Common myeloid progenitor, CD34-positive (primary cell): ENCODE measurements around the gene PRDM16.

Experiments used
- CTCF ChIA-PET: fragments of 350-600 bp; sonication (Branson Sonifier 250); formaldehyde crosslinking; loops from one replicate; lab custom pipeline; 2021; ENCODE audit warnings: antibody characterized with exemption; lab: Charles Lee
- POLR2A ChIA-PET: fragments of 350-600 bp; sonication (Branson Sonifier 250); formaldehyde crosslinking; loops from one replicate; lab custom pipeline; 2021; ENCODE audit warnings: antibody characterized with exemption; lab: Charles Lee
- DNase-seq, 3 donors: peaks; one replicate each; pipeline versions ENCODE4 v3.0.0 to v3.0.0-alpha.2; 2013
- H3K27ac ChIP-seq, 2 experiments: 1 replicate in 1 of 2; 2 replicates in 1 of 2; pipeline ENCODE4 v1.7.0; 2013; ENCODE audit warnings: inconsistent platforms in 2 of 2, low read length in 2 of 2, mild to moderate bottlenecking in 2 of 2, low read depth in 1 of 2, moderate library complexity in 1 of 2; ENCODE audit not compliant: severe bottlenecking in 2 of 2, insufficient read depth in 1 of 2, poor library complexity in 1 of 2
- H3K27me3 ChIP-seq, 5 experiments: replicated peaks in 2 of 5; 1 replicate in 3 of 5; 2 replicates in 2 of 5; pipeline versions ENCODE4 v1.6.1 to v1.7.0; 2013; ENCODE audit warnings: low read length in 4 of 5, mild to moderate bottlenecking in 2 of 5, moderate library complexity in 2 of 5, inconsistent platforms in 1 of 5; ENCODE audit not compliant: insufficient read depth in 5 of 5, control insufficient read depth in 4 of 5
- H3K36me3 ChIP-seq, 4 experiments: 1 replicate in 2 of 4; 2 replicates in 2 of 4; pipeline versions ENCODE4 v1.6.1 to v1.7.0; 2013; ENCODE audit warnings: low read length in 3 of 4, control low read depth in 1 of 4, mild to moderate bottlenecking in 1 of 4; ENCODE audit not compliant: control insufficient read depth in 4 of 4, insufficient read depth in 4 of 4
- H3K4me1 ChIP-seq, 4 experiments: 1 replicate in 3 of 4; 2 replicates in 1 of 4; pipeline versions ENCODE4 v1.6.1 to v1.7.1; 2013; ENCODE audit warnings: low read length in 3 of 4, mild to moderate bottlenecking in 3 of 4, control low read depth in 1 of 4, inconsistent platforms in 1 of 4, moderate library complexity in 1 of 4; ENCODE audit not compliant: control insufficient read depth in 4 of 4, insufficient read depth in 4 of 4; ENCODE audit errors: control extremely low read depth in 1 of 4
- H3K4me3 ChIP-seq, 7 experiments: 1 replicate in 4 of 7; 2 replicates in 3 of 7; pipeline versions ENCODE4 v1.5.1 to v1.7.0; 2013; ENCODE audit warnings: mild to moderate bottlenecking in 7 of 7, low read length in 6 of 7, moderate library complexity in 6 of 7, inconsistent platforms in 2 of 7, low read depth in 2 of 7, control low read depth in 1 of 7; ENCODE audit not compliant: insufficient read depth in 4 of 7, control insufficient read depth in 1 of 7; ENCODE audit errors: extremely low read depth in 1 of 7
- H3K9me3 ChIP-seq, 5 experiments: 1 replicate in 4 of 5; 2 replicates in 1 of 5; pipeline versions ENCODE4 v1.6.1 to v1.7.1; 2013; ENCODE audit warnings: low read length in 4 of 5, mild to moderate bottlenecking in 2 of 5, inconsistent platforms in 1 of 5, low read depth in 1 of 5, moderate library complexity in 1 of 5; ENCODE audit not compliant: control insufficient read depth in 4 of 5, insufficient read depth in 2 of 5; ENCODE audit errors: control extremely low read depth in 1 of 5
- WGBS: methylation state at CpG from one replicate; pipeline ENCODE4 v1.1.5; 2013; ENCODE audit not compliant: insufficient coverage; 5-methylcytosine and 5-hydroxymethylcytosine counted together

PRDM16 gene

DNA sequence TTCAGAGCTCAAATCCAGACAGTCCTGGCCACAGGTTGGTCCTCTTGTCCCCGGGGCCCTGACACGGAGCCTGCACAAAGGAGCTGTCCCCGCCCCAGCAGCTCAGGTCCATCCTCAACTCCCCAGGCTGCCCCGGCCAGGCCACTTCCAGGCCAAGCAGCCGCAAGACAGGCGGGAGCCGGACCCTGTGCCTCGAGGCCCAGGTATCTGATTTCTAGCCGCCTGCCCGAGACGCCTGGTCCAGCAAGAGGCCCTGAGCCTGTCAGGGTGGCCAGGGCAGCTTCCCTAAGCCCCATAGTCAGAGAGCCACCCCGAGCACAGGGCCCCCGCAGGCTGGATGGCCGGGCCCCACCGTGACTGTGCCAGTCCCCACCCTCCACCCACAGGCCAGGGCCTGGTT, 165.3 kb downstream of the PRDM16 start:
- H3K4me1 ChIP-seq: peaks cover 0 to 4% (median 0%) of the 10 kb centered on the region in 4 experiments
- H3K27me3 ChIP-seq: no peaks in the 10 kb centered on the region
- 94% methylated on average over 12 of the region's 15 CpGs for WGBS

DNA sequence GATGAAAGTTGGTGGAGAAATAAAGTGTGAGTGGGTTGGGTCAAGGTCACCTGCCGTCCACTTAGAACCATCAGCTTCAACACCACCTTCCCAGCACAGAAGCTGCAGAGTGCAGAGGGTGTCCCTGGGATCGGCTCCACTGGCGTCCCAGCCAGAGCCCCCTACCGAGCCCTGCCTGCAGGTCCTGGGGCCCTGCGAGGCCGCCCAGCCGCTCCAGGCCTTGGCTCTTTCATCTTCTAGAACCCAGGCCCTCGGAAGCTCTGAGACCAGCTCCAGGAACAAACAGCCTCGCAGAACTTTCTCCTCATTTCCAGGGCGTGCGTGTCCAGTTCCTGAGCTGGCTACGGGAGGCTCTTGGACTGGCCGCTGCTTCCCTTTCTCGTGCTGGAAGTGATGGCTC, 166.0 kb downstream of the PRDM16 start:
- ChIA-PET POLR2A (no interaction called here), CTCF (interaction anchor here (0.9 kb wide), 1 partner anchor 154 kb away, joined by 3 read pairs; no protein-coding TSS in a partner anchor)
- no peak overlapping the region for H3K27ac ChIP-seq
- WGBS: 98% methylated on average over 13 of the region's 14 CpGs
- no peak for DNase-seq
- no peaks in the 10 kb centered on the region for H3K27me3 ChIP-seq
- H3K9me3 ChIP-seq: peaks cover 0 to 5% (median 0%) of the 10 kb centered on the region in 5 experiments
- no peaks in the 10 kb centered on the region for H3K36me3 ChIP-seq
- H3K4me3 ChIP-seq: no peak overlapping the region
- peaks cover 0 to 4% (median 0%) of the 10 kb centered on the region in 4 experiments for H3K4me1 ChIP-seq

More for the DNA sequence above, 165.3 kb downstream of the PRDM16 start:
- Histone ChIP-seq H3K27ac (no peak overlapping the region), H3K9me3 (peaks cover 0 to 5% (median 0%) of the 10 kb centered on the region in 5 experiments), H3K36me3 (no peaks in the 10 kb centered on the region), H3K4me3 (no peak overlapping the region)
- DNase-seq: no peak
- ChIA-PET CTCF (no interaction called here), POLR2A (no interaction called here)

DNA sequence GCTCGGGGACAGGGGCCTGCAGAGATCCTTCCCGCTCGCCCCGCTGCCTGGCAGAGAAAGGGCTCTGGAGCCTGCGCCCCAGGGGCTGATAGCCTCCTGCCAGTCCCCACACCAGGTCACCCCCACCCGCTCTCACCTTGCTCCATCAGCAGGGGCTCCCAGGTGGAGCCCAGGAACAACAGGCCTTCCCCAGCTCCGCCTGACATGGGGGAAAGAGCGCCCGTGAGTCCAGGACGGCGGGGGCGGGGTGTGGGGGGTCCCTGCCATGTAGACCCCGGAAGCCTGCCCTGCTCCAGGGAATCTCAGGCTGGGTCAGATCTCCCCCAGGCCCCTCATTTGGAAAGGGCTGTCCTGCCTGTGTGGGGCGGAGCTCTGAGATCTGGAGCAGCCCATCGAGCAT, 166.5 kb downstream of the PRDM16 start:
- Histone ChIP-seq H3K4me3 (no peak overlapping the region), H3K27me3 (no peaks in the 10 kb centered on the region), H3K9me3 (peaks cover 0 to 5% (median 0%) of the 10 kb centered on the region in 5 experiments), H3K27ac (no peak overlapping the region), H3K36me3 (no peaks in the 10 kb centered on the region), H3K4me1 (peaks cover 0 to 4% (median 0%) of the 10 kb centered on the region in 4 experiments)
- ChIA-PET CTCF (interaction anchor here (0.9 kb wide), 1 partner anchor 155 kb away, joined by 3 read pairs; no protein-coding TSS in a partner anchor), POLR2A (no interaction called here)
- DNase-seq: no peak
- 100% methylated on average over 12 of the region's 15 CpGs for WGBS

DNA sequence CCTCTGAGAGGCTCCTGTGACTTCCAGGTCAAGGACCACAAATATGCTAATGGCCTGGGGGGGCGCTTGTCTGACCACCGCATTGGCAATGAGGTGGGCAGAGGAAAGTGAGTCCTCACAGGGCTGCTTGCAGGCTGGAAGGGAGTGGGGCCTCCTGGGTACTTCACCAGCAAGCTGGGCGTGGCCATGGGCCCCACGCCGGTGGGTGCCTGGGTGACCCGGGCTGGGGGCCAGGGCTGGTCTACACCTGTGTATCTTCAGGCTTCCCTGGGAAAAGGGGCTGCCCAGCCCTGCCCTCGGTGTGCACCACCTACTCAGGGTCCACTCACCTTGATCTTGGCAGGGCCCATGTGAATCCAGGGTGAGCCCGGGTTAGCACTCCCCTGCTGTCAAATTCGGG, 167.4 kb downstream of the PRDM16 start:
- no peak for DNase-seq
- Histone ChIP-seq H3K27ac (no peak overlapping the region), H3K4me1 (peaks cover 0 to 4% (median 0%) of the 10 kb centered on the region in 4 experiments), H3K4me3 (no peak overlapping the region), H3K27me3 (no peaks in the 10 kb centered on the region), H3K9me3 (peaks cover 0 to 5% (median 0%) of the 10 kb centered on the region in 5 experiments), H3K36me3 (no peaks in the 10 kb centered on the region)
- WGBS: 94% methylated on average over 9 of the region's 9 CpGs
- CTCF ChIA-PET: interaction anchor here (1.4 kb wide), 1 partner anchor 45 kb away, joined by 3 read pairs; no protein-coding TSS in a partner anchor
- POLR2A ChIA-PET: no interaction called here

DNA sequence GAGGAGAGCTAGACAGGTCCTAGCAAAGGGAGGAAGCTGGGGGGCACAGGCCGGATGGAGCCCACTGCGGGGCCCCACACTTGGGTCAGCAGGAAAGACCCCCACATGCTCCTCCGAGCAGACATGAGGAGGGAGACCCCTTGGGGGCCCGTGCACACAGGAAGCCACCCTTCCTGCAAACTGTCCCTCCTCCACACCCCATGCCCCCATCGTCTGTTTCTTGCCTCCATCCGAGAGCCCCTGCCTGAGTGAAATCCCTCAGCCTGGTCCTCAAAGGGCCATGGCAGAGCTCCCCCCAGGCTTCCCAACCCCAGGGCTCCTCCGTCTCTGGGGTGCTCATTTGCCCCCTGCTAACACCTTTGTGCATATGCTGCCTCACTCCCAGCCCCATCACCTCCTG, 168.0 kb downstream of the PRDM16 start:
- Histone ChIP-seq H3K9me3 (peaks cover 0 to 5% (median 0%) of the 10 kb centered on the region in 5 experiments), H3K27ac (no peak overlapping the region), H3K4me3 (no peak overlapping the region), H3K36me3 (no peaks in the 10 kb centered on the region), H3K27me3 (no peaks in the 10 kb centered on the region), H3K4me1 (peaks cover 0 to 4% (median 0%) of the 10 kb centered on the region in 4 experiments)
- CTCF ChIA-PET: interaction anchor here (1.4 kb wide), 1 partner anchor 44 kb away, joined by 3 read pairs; no protein-coding TSS in a partner anchor
- DNase-seq: no peak
- POLR2A ChIA-PET: no interaction called here
- WGBS: 89% methylated on average over 5 of the region's 7 CpGs

DNA sequence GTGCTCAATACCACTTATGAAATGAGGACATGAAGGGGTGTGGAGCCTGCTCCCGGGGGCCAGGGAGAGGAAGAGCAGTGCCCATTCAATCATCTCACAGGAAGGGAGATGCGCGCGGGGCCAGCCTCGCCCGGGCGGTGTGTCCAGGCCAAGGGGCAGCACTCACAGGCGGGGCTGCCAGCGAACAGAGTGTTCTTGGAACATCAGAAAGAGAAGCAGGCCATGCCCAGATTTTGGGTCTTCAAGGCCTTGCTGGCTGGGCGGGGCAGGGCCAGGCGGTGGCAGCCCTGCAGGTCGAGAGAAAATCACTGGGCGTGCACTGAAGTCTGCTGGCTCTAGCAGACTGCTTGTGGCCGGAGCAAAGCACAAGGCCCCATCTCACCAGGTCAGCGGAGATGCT, 168.6 kb downstream of the PRDM16 start:
- WGBS: 98% methylated on average over 13 of the region's 15 CpGs
- H3K4me1 ChIP-seq: peaks cover 0 to 4% (median 0%) of the 10 kb centered on the region in 4 experiments
- H3K9me3 ChIP-seq: peaks cover 0 to 5% (median 0%) of the 10 kb centered on the region in 5 experiments
- H3K27me3 ChIP-seq: no peaks in the 10 kb centered on the region
- DNase-seq: no peak
- H3K27ac ChIP-seq: no peak overlapping the region
- H3K36me3 ChIP-seq: no peaks in the 10 kb centered on the region
- ChIA-PET POLR2A (no interaction called here), CTCF (interaction anchor here (1.1 to 1.4 kb wide), 2 partner anchors 14 to 44 kb away, joined by 3 read pairs; no protein-coding TSS in a partner anchor)
- H3K4me3 ChIP-seq: no peak overlapping the region

DNA sequence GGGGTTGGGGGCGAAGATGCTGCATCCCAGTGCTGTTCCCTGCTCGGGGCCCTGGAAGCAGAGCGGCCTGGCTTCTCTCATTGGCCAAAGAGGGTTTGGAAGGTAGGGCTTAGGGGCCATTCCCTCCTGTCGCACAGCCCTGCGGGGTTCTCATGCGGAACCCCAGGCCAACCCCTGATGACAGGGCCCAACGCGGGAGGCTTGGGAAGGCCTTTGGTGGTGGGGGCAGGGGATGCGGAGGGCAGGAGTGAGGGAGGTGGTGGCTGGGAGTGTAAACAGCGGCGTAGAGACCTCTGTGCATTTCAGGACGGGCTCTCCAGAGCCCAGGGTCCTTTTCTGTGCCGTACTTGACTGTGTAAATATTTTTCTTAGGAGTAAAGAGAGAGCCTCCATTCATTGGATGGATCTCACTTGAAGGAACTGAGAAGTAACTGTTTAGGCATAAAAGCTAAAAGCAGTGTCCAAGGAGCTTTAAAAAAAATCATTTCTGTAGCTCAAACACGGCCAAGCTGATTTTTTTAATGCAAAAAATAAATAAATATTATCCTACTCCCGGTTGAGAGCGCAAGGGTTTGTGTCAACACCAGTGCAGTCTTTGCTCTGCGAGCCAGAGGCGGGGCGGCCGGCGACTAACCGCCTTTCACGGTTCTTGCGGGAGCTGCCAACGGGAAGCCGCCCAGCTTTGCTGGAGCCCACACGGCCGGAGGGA, 169.1 kb downstream of the PRDM16 start:
- Histone ChIP-seq H3K27me3 (no peaks in the 10 kb centered on the region), H3K4me1 (peaks cover 0 to 4% (median 0%) of the 10 kb centered on the region in 4 experiments), H3K27ac (no peak overlapping the region), H3K4me3 (no peak overlapping the region), H3K9me3 (peaks cover 0 to 5% (median 0%) of the 10 kb centered on the region in 5 experiments), H3K36me3 (no peaks in the 10 kb centered on the region)
- no peak for DNase-seq
- POLR2A ChIA-PET: interaction anchor here (0.6 to 1.2 kb wide), 2 partner anchors 232 to 257 kb away, joined by 4 to 7 read pairs; no protein-coding TSS in a partner anchor
- CTCF ChIA-PET: interaction anchor here (1.1 kb wide), 1 partner anchor 15 kb away, joined by 3 read pairs; no protein-coding TSS in a partner anchor
- 97% methylated on average over 21 of the region's 28 CpGs for WGBS
